Fibroblast of lung (primary cell): Measurements from ENCODE around the gene EGF.

ENCODE experiments used
- EZH2 ChIP-seq: IDR thresholded peaks from 2 replicates; pipeline ENCODE4 v1.5.1; 2012; ENCODE audit warnings: low read length, control low read depth, mild to moderate bottlenecking; ENCODE audit errors: missing control alignments
- TF ChIP-seq, protein P1 (sequence below), 2 donors: IDR thresholded peaks in 1 of 2; conservative IDR thresholded peaks in 1 of 2; 1 replicate in 1 of 2; 2 replicates in 1 of 2; pipeline ENCODE4 v1.5.1; 2011 to 2012; ENCODE audit warnings: low read length in 2 of 2, control low read depth in 1 of 2, inconsistent platforms in 1 of 2, low read depth in 1 of 2, mild to moderate bottlenecking in 1 of 2

- TF ChIP-seq, protein P1, sequence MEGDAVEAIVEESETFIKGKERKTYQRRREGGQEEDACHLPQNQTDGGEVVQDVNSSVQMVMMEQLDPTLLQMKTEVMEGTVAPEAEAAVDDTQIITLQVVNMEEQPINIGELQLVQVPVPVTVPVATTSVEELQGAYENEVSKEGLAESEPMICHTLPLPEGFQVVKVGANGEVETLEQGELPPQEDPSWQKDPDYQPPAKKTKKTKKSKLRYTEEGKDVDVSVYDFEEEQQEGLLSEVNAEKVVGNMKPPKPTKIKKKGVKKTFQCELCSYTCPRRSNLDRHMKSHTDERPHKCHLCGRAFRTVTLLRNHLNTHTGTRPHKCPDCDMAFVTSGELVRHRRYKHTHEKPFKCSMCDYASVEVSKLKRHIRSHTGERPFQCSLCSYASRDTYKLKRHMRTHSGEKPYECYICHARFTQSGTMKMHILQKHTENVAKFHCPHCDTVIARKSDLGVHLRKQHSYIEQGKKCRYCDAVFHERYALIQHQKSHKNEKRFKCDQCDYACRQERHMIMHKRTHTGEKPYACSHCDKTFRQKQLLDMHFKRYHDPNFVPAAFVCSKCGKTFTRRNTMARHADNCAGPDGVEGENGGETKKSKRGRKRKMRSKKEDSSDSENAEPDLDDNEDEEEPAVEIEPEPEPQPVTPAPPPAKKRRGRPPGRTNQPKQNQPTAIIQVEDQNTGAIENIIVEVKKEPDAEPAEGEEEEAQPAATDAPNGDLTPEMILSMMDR (conservative IDR thresholded peaks at IDR 0.05 in 1 of 2, IDR thresholded peaks at IDR 0.05 in 1 of 2; ENCODE audit: low read depth in 1 of 2, low read length in 2 of 2), result no peak
- no peak for TF ChIP-seq EZH2
Observed at GRCh38 chr4:109985993-109986974, 73.6 kb downstream of the EGF start.
